Lung (tissue), 12 donors: ENCODE measurements around the gene RRAGC. TPM values are rescaled to one million over a fixed set of nuclear protein-coding genes. Genes with fewer than 3 reads are reported as not detected.

Source experiments
- ATAC-seq: fragments of 200-7000 bp; cut with Tn5 transposase; one replicate; pipeline ENCODE4 v1.9.1; 2020; ENCODE audit warnings: moderate number of reproducible peaks; ENCODE audit not compliant: insufficient read depth, low FRiP score
- DNase-seq, 3 donors: peaks; one replicate each; pipeline ENCODE4 v3.0.0-alpha.2; 2013 to 2017
- H3K27ac ChIP-seq, 2 donors: one replicate each; pipeline ENCODE4 v1.5.1; 2013; ENCODE audit warnings: mild to moderate bottlenecking in 2 of 2, moderate library complexity in 2 of 2, control low read depth in 1 of 2, inconsistent platforms in 1 of 2, low read depth in 1 of 2, low read length in 1 of 2
- H3K27me3 ChIP-seq, 3 donors: one replicate each; pipeline ENCODE4 v1.5.1; 2013; ENCODE audit warnings: low read length in 2 of 3; ENCODE audit not compliant: control insufficient read depth in 3 of 3, insufficient read depth in 3 of 3
- H3K36me3 ChIP-seq, 4 donors: one replicate each; pipeline ENCODE4 v1.5.1; 2013; ENCODE audit warnings: low read length in 4 of 4, mild to moderate bottlenecking in 1 of 4, moderate library complexity in 1 of 4; ENCODE audit not compliant: control insufficient read depth in 4 of 4, insufficient read depth in 4 of 4
- H3K4me1 ChIP-seq, 5 donors: one replicate each; pipeline ENCODE4 v1.5.1; 2013; ENCODE audit warnings: low read length in 5 of 5, mild to moderate bottlenecking in 2 of 5, moderate library complexity in 1 of 5; ENCODE audit not compliant: control insufficient read depth in 5 of 5, insufficient read depth in 5 of 5
- H3K4me3 ChIP-seq: one replicate; pipeline ENCODE4 v1.5.1; 2013; ENCODE audit warnings: mild to moderate bottlenecking, control low read depth, moderate library complexity
- H3K9ac ChIP-seq, 2 donors: one replicate each; pipeline ENCODE4 v1.5.1; 2013; ENCODE audit warnings: low read length in 2 of 2, control low read depth in 1 of 2; ENCODE audit not compliant: insufficient read depth in 1 of 2
- H3K9me3 ChIP-seq, 4 donors: one replicate each; pipeline ENCODE4 v1.5.1; 2013; ENCODE audit warnings: low read length in 3 of 4, mild to moderate bottlenecking in 1 of 4, moderate library complexity in 1 of 4; ENCODE audit not compliant: control insufficient read depth in 4 of 4, insufficient read depth in 3 of 4
- CTCF ChIP-seq: IDR thresholded peaks from 2 replicates; pipeline ENCODE4 v1.5.1; 2012; ENCODE audit warnings: mild to moderate bottlenecking; ENCODE audit errors: control extremely low read depth, extremely low read depth
- WGBS, 2 donors: extraction: QIAGEN DNeasy Blood & Tissue Kit; methylation state at CpG; one replicate each; pipeline ENCODE4 v1.1.7; 2013; 5-methylcytosine and 5-hydroxymethylcytosine counted together
- polyA plus RNA-seq, 2 donors: library from polyadenylated mRNA; stranded (reverse); fragments of 200-250 nt; gene quantifications; one replicate each; pipeline ENCODE4 v1.2.1, GENCODE V29; 2013
- total RNA-seq, 2 donors: library from RNA; depleted of rRNA in 1 of 2; stranded (reverse); fragments of >200 nt in 1 of 2; gene quantifications; one replicate each; pipeline ENCODE4 v1.2.1, GENCODE V29; 2014 to 2021
- donor health status: control.
- donor health status: control.
- donor health status: Bipolar disorder and iron deficiency.
- donor health status: healthy.
- donor health status: DM: yes; HTN: yes; CAD: no.

Gene RRAGC
- total and polyA plus RNA-seq, 4 donors: 13.0 to 32.1 (median 27.0) TPM

GRCh38 chr1:38867208-38867607 is 7.6 kb upstream of the RRAGC start:
- H3K27ac ChIP-seq: no peak overlapping the region
- ATAC-seq: no peak
- H3K4me1 ChIP-seq: peaks cover 0 to 14% (median 2%) of the 10 kb centered on the region in 5 donors
- TF ChIP-seq CTCF: no peak
- peaks cover 0 to 17% (median 3%) of the 10 kb centered on the region in 4 donors for H3K36me3 ChIP-seq
- DNase-seq: no peak
- H3K4me3 ChIP-seq: no peak overlapping the region
- H3K9ac ChIP-seq: no peak overlapping the region
- no peaks in the 10 kb centered on the region for H3K9me3 ChIP-seq
- H3K27me3 ChIP-seq: no peaks in the 10 kb centered on the region
- 81 to 93% methylated on average over 8 of the region's 8 CpGs for WGBS, 2 donors

- H3K36me3 ChIP-seq: peaks cover 0 to 19% (median 3%) of the 10 kb centered on the region in 4 donors
- H3K9me3 ChIP-seq: no peaks in the 10 kb centered on the region
- H3K27me3 ChIP-seq: no peaks in the 10 kb centered on the region
- peaks cover 0 to 14% (median 4%) of the 10 kb centered on the region in 5 donors for H3K4me1 ChIP-seq
- H3K4me3 ChIP-seq: no peak overlapping the region
- ATAC-seq (no peak), DNase-seq (peak in 1 of 3 donors; percentile 13)
- no peak for TF ChIP-seq CTCF
- no peak overlapping the region for H3K27ac ChIP-seq
- no peak overlapping the region for H3K9ac ChIP-seq
- 67 to 87% methylated on average over 4 of the region's 4 CpGs for WGBS, 2 donors
These were observed 5.6 kb upstream of the RRAGC start for GRCh38 chr1:38865112-38865715.

- no peak for TF ChIP-seq CTCF
- H3K4me1 ChIP-seq: peaks cover 0 to 19% (median 10%) of the 10 kb centered on the region in 5 donors
- whole genome bisulfite sequencing, 2 donors: 9 to 12% methylated on average over 6 of the region's 6 CpGs
- H3K9me3 ChIP-seq: no peaks in the 10 kb centered on the region
- H3K4me3 ChIP-seq: peak overlapping the region; percentile 71
- peaks cover 3 to 20% (median 6%) of the 10 kb centered on the region in 4 donors for H3K36me3 ChIP-seq
- H3K27me3 ChIP-seq: no peaks in the 10 kb centered on the region
- peak in 2 of 3 donors; percentile 13 to 26 for DNase-seq
- peak overlapping the region; percentile 58 to 60 for H3K27ac ChIP-seq
- no peak for ATAC-seq
- peak overlapping the region; percentile 26 to 61 for H3K9ac ChIP-seq
These were observed 853 bp upstream of the RRAGC start for GRCh38 chr1:38860454-38860795.
